Upper lobe of left lung (tissue), 6 donors: ENCODE results near the gene NAGS. TPM values are rescaled to one million over a fixed set of nuclear protein-coding genes. Genes with fewer than 3 reads are reported as not detected.
A peak's percentile ranks its signal among the peaks of the same experiment; 100 is the strongest.
"Not testable (repeated sequence)": the region's sequence is repeated elsewhere in the genome, so short reads cannot be mapped to it uniquely, and the experiment has no call there.

Experiments
- ATAC-seq, 2 donors: fragments of 200-7000 bp; cut with Tn5 transposase; one replicate each; pipeline ENCODE4 v1.9.1; 2022; ENCODE audit warnings: mild to moderate bottlenecking in 2 of 2, moderate library complexity in 2 of 2; ENCODE audit not compliant: low FRiP score in 2 of 2
- DNase-seq, 2 donors: peaks; one replicate each; pipeline ENCODE4 v3.0.0-alpha.2; 2019 to 2020
- H3K27ac ChIP-seq, 4 donors: fragments of 200-600 bp; sonication (generic); one replicate each; pipeline ENCODE4 v1.5.1; 2016 to 2019
- H3K27me3 ChIP-seq, 4 donors: fragments of 200-600 bp; sonication (generic); one replicate each; pipeline ENCODE4 v1.5.1; 2017 to 2019
- H3K36me3 ChIP-seq, 4 donors: fragments of 200-600 bp; sonication (generic); one replicate each; pipeline ENCODE4 v1.5.1; 2016 to 2019
- H3K4me1 ChIP-seq, 4 donors: fragments of 200-600 bp; sonication (generic); one replicate each; pipeline ENCODE4 v1.5.1; 2018 to 2019
- H3K4me3 ChIP-seq, 4 donors: fragments of 200-600 bp; sonication (generic); one replicate each; pipeline ENCODE4 v1.5.1; 2017 to 2019; ENCODE audit warnings: mild to moderate bottlenecking in 2 of 4, moderate library complexity in 1 of 4
- H3K9me3 ChIP-seq, 4 donors: fragments of 200-600 bp; sonication (generic); one replicate each; pipeline ENCODE4 v1.5.1; 2018 to 2019
- CTCF ChIP-seq, 6 experiments: fragments of 450-650 bp in 4 of 6; fragments of 200-600 bp in 2 of 6; sonication (generic) in 2 of 6; IDR thresholded peaks; one replicate each; pipeline ENCODE4 v1.5.1; 2016 to 2019; ENCODE audit warnings: antibody characterized with exemption in 6 of 6
- EP300 ChIP-seq, 4 donors: sonication (generic); formaldehyde crosslinking; IDR thresholded peaks; one replicate each; pipeline ENCODE4 v1.5.1; 2017; ENCODE audit warnings: antibody characterized with exemption in 4 of 4, control low read depth in 2 of 4
- POLR2A ChIP-seq, 4 donors: fragments of 450-650 bp; IDR thresholded peaks; one replicate each; pipeline ENCODE4 v1.5.1; 2016 to 2017; ENCODE audit warnings: antibody characterized with exemption in 4 of 4, mild to moderate bottlenecking in 2 of 4
- POLR2AphosphoS5 ChIP-seq, 2 donors: sonication (generic); formaldehyde crosslinking; IDR thresholded peaks; one replicate each; pipeline ENCODE4 v1.5.1; 2017; ENCODE audit warnings: antibody characterized with exemption in 2 of 2
- WGBS, 2 donors: methylation state at CpG; one replicate each; pipeline ENCODE4 v1.1.5; 2017 to 2018; 5-methylcytosine and 5-hydroxymethylcytosine counted together
- total RNA-seq, 6 donors: library from RNA; depleted of rRNA in 4 of 6; stranded (reverse); fragments of >200 nt in 4 of 6; gene quantifications; one replicate each; pipeline versions ENCODE4 v1.1.0 to v1.2.1, GENCODE V29; 2016 to 2021
- donor health status: DM: no; HTN: no; CAD: no; lungs with moderate emphysema.
- donor health status: DM: no; HTN: yes; CAD: no; lungs with severe emphysema.

Gene NAGS
- total RNA-seq, 6 donors from 2014 or later: 4.3 to 12.4 (median 7.0) TPM

- Histone ChIP-seq H3K9me3 (no peaks in the 10 kb centered on the region), H3K36me3 (peaks cover 12 to 35% (median 24%) of the 10 kb centered on the region in 4 donors), H3K27ac (peak overlapping the region; percentile 22 to 69 (median 53)), H3K4me1 (peaks cover 37 to 45% (median 39%) of the 10 kb centered on the region in 4 donors), H3K4me3 (no peak overlapping the region), H3K27me3 (no peaks in the 10 kb centered on the region)
- ATAC-seq (no peak), DNase-seq (no peak)
- TF ChIP-seq EP300 (IDR thresholded peaks at IDR 0.05): no peak
- TF ChIP-seq CTCF (IDR thresholded peaks at IDR 0.05): no peak
- no peak for TF ChIP-seq POLR2AphosphoS5 (IDR thresholded peaks at IDR 0.05)
- no peak for TF ChIP-seq POLR2A (IDR thresholded peaks at IDR 0.05)
- WGBS, 2 donors: 65 to 66% methylated on average over 6 of the region's 6 CpGs
These were observed 35.6 kb downstream of the NAGS start for GRCh38 chr17:44039829-44040635.

GRCh38 chr17:44043272-44043696 is 38.9 kb downstream of the NAGS start:
- no peaks in the 10 kb centered on the region for H3K27me3 ChIP-seq
- peak overlapping the region in 3 of 4 donors; percentile 15 to 64 (median 53) for H3K27ac ChIP-seq
- DNase-seq: no peak
- H3K4me3 ChIP-seq: no peak overlapping the region
- peaks cover 37 to 45% (median 39%) of the 10 kb centered on the region in 4 donors for H3K4me1 ChIP-seq
- WGBS, 2 donors: 29 to 41% methylated on average over 4 of the region's 4 CpGs
- TF ChIP-seq CTCF (IDR thresholded peaks at IDR 0.05): no peak
- TF ChIP-seq POLR2A (IDR thresholded peaks at IDR 0.05): no peak
- TF ChIP-seq POLR2AphosphoS5 (IDR thresholded peaks at IDR 0.05): no peak
- TF ChIP-seq EP300 (IDR thresholded peaks at IDR 0.05): no peak
- peak in 1 of 2 donors; percentile 71 for ATAC-seq
- no peaks in the 10 kb centered on the region for H3K9me3 ChIP-seq
- peaks cover 0 to 31% (median 7%) of the 10 kb centered on the region in 4 donors for H3K36me3 ChIP-seq

GRCh38 chr17:44044071-44044470 is 39.6 kb downstream of the NAGS start:
- Histone ChIP-seq H3K4me1 (peaks cover 37 to 45% (median 39%) of the 10 kb centered on the region in 4 donors), H3K9me3 (no peaks in the 10 kb centered on the region), H3K36me3 (peaks cover 0 to 31% (median 7%) of the 10 kb centered on the region in 4 donors), H3K27ac (peak overlapping the region in 3 of 4 donors; percentile 15 to 53 (median 42)), H3K27me3 (no peaks in the 10 kb centered on the region), H3K4me3 (no peak overlapping the region)
- ATAC-seq (no peak), DNase-seq (no peak)
- TF ChIP-seq EP300 (IDR thresholded peaks at IDR 0.05) (no peak), POLR2A (IDR thresholded peaks at IDR 0.05) (no peak), POLR2AphosphoS5 (IDR thresholded peaks at IDR 0.05) (no peak), CTCF (IDR thresholded peaks at IDR 0.05) (no peak)
- 44 to 56% methylated on average over 1 of the region's 1 CpG for WGBS, 2 donors

- peaks cover 9 to 39% (median 17%) of the 10 kb centered on the region in 4 donors for H3K36me3 ChIP-seq
- no peaks in the 10 kb centered on the region for H3K27me3 ChIP-seq
- no peak overlapping the region for H3K4me3 ChIP-seq
- DNase-seq (no peak), ATAC-seq (no peak)
- no peaks in the 10 kb centered on the region for H3K9me3 ChIP-seq
- WGBS, 2 donors: 80 to 91% methylated on average over 4 of the region's 4 CpGs
- peaks cover 28 to 35% (median 31%) of the 10 kb centered on the region in 4 donors for H3K4me1 ChIP-seq
- no peak overlapping the region for H3K27ac ChIP-seq
- TF ChIP-seq POLR2A (IDR thresholded peaks at IDR 0.05) (no peak), POLR2AphosphoS5 (IDR thresholded peaks at IDR 0.05) (no peak), EP300 (IDR thresholded peaks at IDR 0.05) (no peak), CTCF (IDR thresholded peaks at IDR 0.05) (no peak)
These were observed 41.1 kb downstream of the NAGS start for GRCh38 chr17:44045486-44045885.

- 99% methylated on average over 7 of the region's 7 CpGs for WGBS, 2 donors
- ATAC-seq: not testable (repeated sequence)
These were observed 42.5 kb downstream of the NAGS start for GRCh38 chr17:44046893-44047292.

More at GRCh38 chr17:44046893-44047292, 42.5 kb downstream of the NAGS start:
- not testable (repeated sequence) for H3K9me3 ChIP-seq, H3K27ac ChIP-seq, H3K4me3 ChIP-seq, H3K27me3 ChIP-seq, DNase-seq
- peaks cover 16 to 22% (median 21%) of the 10 kb centered on the region in 4 donors for H3K4me1 ChIP-seq
- H3K36me3 ChIP-seq: peaks cover 15 to 53% (median 31%) of the 10 kb centered on the region in 4 donors
